Activated naive CD8-positive, alpha-beta T cell treated with anti-CD3 and anti-CD28 coated beads, Interleukin-2, amount 50 U/mL, for 16 hours (primary cell): Measurements from ENCODE around the gene STRC.
"Not testable (repeated sequence)": the region's sequence is repeated elsewhere in the genome, so short reads cannot be mapped to it uniquely, and the experiment has no call there.

Source experiments
- DNase-seq: peaks from one replicate; pipeline ENCODE4 v3.0.0-alpha.2; 2020; ENCODE audit warnings: low read depth, low spot score

Gene STRC

DNA sequence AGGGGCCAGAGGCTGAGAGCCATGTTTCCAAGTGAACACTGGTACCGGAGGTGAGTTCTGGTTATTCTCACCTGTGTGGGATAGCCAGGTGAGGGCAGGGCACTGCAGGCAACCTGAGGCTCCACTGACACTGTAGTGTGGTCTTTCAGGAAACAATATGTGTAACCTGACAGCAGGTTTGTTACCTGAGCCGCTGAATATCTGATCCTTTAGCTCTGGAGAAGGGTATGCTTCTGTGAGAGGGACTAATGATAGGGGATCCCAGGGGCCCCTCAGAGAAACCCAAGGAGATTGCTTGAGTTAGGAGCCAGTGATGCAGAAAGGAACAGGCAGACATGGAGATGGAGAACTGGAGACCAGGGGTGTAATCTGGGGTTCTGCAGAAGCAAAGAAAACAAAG, at the start of gene STRC:
TSS of gene STRC (minus strand) at position 101 of the 400 bp plus-strand sequence. CDS start at position 23, 78 bp downstream.
- DNase-seq, result not testable (repeated sequence)

DNA sequence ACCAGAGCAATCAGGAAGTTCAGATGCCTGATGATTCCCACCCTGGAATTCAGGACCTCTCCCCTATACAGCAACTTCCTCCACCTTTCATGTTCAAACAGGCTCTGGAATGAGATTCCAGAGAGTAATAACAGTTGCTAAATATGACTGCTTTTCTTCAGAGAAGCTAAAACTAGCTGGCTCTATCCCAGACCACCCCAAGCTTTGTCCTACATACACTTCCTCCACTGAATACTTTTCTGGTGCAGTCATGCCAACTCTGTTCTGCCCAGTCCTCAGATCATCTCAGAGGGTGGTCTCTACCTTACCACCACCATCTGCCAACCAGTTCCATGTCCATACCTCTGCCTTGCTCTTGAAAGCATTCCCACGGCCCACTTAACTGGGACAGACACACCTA, 47.6 kb upstream of the STRC start:
- not testable (repeated sequence) for DNase-seq

DNA sequence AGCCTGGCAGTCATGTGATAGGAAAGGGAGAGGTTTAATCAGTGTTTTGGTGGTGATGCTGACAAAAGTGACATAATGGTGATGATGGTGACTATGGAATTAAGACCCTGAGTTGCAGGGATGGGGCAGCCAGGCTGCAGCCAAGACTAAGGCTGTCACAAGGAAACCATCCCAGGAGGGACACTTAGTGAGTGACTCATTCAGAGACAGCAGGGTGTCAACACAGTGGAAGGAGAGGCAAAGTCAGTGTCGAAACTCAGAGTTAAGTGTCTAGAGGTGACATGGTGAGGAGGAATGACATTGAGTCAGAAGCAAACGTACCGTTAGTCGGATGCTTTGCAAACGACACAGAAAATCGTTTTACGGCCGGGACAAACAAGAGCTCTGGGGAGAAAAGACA, 44.7 kb upstream of the STRC start:
- not testable (repeated sequence) for DNase-seq

DNA sequence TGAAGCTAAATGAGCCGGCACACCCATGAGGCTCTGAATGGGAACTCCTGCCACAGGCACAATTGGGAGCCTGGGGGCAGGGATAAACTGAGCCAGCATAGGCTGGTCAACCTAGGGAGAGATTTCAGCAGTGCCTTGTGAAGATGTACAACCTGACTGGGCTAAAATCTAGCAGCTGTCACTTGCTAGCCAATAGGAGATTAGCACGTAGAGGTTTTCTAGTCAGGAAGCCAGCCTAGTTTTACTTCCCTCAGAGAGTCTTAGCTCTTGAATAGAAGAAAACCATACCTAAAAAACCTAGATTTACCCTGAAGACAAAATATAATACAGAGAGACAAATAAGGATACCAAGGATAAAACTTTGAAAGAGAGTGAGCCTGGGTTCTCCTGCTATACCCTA, 43.7 kb upstream of the STRC start:
- not testable (repeated sequence) for DNase-seq

DNA sequence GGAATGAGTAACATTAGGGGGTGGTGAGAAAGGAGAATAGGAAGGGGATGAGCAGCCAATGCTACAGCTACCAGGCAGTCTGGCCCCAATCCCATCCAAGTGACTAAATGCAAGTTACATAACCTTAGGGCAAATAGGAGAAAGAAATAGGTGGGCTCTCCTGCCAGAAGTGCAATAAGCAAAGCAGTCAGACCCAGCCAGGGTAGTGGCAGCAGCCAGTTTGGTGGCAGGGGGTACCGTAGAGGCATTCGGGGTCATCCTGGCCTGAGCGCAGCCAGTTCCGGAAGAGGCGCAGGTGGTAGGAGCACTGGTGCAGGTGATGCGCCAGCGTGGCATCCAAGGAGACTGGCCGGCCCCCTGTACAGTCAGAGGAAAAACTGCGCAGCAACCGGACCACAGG, 41.1 kb upstream of the STRC start:
- not testable (repeated sequence) for DNase-seq

DNA sequence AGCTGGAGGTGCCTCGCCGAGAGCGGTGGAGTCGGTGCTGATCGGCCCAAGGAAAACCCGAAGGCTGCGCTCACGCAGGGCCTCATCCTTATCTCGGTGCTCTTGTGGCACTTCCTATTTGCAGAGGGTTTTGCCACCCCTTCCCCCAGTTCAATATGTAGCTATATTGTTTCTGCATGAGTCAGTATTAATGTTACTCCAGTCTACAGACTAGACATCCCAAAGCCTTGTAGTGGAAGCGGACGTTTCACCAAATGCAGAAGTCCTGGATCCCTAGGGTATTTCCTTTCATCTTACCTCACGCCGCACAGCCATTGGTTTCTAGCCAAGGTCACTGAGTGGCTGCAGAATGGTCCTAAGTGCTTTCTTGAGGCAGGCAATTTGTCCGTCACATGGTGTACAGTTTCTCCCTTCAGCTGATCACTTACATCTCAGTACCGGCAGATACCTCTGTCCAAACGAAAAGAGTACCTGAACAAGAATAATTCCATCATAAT, 30.9 kb upstream of the STRC start:
- not testable (repeated sequence) for DNase-seq

DNA sequence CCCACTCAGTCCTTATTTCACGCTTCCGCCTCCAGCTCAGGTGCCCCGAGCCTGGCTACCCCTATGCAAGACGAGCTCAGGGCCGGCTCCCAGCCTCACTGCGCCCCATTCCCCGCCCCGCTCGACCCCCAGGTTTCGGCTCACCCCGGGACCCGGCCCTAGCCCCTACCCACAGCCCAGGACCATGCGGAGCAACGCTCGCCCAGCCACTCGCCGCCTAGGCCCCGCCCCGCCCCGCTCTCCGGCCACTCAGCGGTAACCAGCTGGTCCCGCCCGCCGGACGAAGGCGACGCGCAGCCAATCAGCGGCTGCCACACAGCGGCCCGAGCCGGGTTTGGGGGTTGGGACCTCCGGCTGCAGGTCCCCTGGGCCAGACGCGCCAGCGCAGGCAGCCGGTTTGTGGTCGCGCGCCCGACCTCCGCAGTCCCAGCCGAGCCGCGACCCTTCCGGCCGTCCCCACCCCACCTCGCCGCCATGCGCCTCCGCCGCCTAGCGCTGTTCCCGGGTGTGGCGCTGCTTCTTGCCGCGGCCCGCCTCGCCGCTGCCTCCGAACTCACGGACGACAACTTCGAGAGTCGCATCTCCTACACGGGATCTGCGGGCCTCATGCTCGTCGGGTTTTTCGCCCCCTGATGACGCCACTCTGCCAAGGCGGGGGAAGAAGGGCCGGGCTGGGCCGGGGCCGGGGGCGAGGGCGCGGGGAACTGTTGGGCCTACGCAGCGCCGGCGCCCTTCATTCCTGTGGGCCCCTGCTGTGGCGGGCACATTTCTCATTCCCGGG, 30.2 kb upstream of the STRC start, which contains the start of gene CATSPER2:
TSS of gene CATSPER2 (minus strand) at position 196 of the 781 bp plus-strand sequence. CDS start 783 bp downstream, outside the sequence.
- no peak for DNase-seq

DNA sequence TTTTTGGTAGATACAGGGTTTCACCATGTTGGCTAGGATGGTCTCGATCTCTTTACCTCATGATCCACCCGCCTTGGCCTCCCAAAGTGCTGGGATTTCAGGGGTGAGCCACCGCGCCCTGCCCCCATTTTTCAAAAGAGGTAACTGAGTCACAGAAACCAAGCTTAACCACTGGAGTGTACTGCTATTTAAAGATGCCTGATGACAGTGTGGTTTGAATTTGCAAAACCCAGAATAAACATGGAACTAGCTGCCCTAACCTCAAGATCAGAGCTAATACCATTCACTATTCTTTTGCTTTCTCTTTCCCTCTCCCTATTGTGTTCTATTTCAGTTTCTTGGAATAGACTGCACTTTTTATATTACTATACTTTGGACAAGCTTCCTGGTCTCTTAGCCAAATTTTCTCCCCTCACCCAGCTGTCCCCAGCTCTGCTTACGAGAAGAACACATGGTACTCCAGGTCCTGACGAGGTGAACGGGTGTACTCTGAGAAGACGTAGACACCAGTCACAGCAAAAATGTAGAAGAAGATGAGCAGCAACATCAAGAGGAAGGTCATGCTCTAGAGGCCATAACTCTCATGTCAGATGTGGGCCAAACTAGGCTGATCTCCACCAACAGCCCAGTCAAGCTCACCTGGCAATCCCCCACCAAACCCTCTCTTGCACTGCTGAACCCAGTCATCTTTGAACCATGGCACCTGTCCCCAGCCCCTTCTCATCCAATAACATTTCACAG, 20.0 kb upstream of the STRC start:
- DNase-seq, result not testable (repeated sequence)

DNA sequence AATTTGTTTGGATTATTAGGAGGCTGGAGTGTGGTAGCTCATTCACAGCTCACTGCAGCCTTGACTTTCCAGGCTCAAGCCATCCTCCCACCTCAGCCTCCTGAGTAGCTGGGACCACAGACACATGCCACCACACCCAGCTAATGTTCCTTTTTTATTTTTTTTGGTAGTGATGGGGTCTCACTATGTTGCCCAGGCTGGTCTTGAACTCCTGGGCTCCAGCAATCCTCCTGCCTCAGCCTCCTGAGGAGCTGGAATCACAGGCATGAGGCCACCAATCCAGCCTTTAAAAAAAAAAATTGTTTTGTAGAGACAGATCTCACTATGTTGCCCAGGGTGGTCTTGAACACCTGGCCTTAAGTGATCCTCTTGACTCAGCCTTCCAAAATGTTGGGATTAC, 8.3 kb upstream of the STRC start:
- DNase-seq, result not testable (repeated sequence)

DNA sequence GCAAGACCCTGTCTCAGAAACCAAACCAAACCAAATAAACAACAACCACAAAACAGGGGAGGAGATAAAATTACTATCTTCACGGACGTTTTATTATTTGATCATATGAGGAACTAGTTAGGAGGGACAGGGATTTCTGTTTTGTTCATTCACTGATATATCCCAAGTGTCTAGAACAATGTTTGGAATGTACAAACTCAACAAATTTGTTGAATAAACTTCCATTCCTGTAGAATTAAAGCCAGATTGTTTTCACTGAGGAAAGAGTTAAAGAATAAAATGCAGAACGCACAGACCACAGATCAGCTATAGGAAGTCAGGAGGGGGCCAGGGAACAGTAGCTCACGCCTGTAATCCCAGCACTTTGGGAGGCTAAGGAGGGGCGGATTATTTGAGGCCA, 6.5 kb upstream of the STRC start:
- no peak for DNase-seq

DNA sequence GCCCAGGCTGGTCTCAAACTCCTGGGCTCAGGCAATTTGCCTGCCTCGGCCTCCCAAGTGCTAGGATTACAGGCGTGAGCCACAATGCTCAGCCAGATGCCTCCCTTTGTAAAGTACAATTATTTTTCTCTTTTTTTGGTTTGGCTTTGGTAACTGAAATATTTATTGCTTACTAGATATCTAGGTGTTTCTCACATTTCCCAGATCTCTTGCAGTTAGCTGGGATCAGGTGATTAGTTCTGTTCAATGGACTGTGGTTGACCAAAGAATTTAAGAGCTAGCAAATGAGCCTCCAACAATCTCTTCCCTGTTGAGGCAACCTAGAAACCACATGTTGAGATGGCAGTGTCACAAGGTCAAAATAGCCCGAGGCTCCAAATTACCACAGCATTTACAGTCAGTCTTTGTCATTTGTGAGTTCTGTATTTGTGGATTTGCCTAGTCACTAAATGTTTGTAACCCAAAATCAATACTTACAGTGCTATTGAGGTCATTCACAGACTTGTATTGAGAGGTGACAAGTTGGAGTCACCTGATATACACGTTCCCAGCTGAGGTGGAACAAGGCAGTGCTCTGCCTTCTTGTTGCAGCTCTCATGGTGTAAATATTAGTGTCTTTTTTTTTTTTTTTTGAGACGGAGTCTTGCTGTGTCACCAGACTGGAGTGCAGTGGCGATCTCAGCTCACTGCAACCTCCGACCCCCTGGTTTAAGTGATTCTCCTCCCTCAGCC, 3.6 kb upstream of the STRC start:
- not testable (repeated sequence) for DNase-seq

DNA sequence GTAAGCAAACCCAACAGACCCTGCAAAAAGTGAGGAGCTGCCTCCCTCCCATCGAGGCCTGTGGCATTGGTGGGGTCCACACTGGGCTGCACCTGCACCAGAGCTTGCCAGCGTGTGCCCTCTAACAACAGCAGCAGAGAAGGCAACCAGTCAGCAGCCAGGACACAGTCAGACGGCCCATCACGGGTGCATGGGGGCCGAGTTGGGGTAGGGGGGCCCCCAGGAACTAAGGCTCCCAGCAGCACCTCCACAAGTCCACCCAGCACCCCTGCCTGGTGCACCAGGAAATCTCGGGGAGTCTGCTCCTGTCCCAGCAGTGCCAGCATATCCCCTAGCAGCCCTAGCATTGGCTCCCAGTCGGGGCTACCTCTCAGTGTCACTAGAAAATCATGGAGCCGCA, 850 bp downstream of the STRC start:
- DNase-seq, result not testable (repeated sequence)

DNA sequence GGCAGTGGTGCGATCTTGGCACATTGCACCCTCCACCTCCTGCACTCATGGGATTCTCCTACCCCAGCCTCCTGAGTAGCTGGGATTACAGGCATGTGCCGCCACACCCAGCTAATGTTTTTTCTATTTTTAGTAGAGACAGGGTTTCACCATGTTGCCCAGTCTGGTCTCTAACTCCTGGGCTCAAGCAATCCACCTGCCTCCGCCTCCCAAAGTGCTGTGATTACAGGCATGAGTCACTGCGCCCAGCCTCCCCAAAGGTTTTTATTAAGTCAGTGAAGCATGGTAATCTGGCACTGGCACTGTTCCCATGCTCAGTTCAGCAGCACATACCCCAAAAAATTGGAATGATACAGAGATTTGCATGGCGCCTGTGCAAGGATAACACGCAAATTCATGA, 16.4 kb downstream of the STRC start:
- DNase-seq, result not testable (repeated sequence)

DNA sequence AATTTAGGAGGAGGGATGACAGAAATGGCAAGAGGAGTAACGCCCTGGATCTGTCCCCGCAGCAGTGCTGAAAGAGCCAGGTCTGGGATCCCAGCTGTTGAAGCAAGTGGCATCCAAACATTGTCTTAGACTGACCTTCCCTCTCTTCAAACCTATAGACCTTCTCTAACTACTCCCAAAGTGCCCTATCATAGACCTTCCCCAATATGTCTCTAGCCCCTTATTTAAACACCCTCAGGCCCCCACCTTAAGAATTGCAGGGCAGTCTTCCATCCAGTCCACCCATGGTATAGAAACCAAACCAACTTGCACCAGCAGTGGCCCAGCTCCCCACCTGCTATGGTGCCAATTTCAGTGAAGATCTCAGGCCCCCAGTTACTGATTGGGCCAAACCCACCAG, 18.4 kb downstream of the STRC start:
- DNase-seq, result not testable (repeated sequence)

DNA sequence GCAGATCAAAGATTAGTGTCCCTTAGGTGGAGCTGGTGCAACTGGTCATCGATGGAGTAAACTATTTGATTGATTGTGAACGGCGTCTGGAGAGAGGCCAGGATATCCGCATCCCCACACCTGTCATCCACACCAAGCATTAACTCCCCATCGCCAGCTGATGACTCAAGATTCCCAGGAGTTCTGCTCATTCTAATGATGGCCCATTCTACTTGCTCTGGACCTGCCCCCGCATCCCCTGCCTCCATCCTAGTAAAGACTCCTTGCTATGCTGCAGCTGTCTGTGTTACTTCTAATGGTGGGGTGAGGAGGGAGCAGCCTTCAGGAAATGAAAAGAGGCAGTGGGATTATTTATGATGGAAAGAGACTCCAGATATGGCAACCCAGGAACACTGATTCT, 19.5 kb downstream of the STRC start:
- DNase-seq, result not testable (repeated sequence)

DNA sequence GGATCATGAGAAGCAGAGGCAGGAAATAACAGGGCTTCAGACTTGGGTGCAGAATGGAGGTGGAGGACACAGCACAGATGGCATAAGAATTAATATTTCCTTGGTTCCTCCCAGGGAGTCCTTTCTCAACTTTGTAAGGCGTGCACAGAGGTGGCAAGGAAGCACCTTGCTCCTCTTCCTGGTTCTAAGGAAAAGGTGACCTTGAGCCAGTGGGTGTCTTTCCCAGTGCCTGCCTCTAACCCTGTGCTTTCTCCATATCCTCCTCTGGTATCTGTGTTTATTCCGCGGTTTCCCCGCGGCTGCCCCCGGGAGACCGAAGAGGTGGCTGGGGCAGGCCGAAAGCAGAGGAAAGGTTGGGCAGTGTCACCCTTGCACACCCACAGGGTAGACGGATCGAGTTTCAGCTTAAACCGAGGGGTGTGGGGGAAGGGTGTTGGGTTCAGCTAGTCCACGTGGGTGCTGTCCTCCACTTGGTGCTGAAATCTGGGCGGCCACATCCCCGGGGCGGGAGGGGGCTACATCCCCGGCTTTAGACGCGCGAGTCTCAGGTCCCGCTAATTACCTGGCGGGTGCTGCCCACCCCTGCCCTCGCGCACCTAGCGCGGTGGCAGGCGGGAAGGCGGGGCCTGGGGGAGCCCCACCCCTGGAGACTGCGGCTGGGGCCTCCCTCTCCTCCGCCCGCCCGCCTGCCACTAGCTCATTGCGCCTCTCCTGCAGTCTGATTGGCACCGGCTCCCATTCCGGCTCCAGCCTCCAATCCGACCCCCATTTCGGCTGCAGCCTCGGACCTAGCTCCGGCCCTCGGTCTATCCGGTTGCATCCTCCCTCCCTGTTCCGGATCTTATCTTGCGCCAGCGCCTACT, 25.0 kb downstream of the STRC start, which contains the start of gene CKMT1B:
TSS of gene CKMT1B (plus strand) at position 700 of the 863 bp plus-strand sequence. CDS start 192 bp downstream, outside the sequence.
- not testable (repeated sequence) for DNase-seq

DNA sequence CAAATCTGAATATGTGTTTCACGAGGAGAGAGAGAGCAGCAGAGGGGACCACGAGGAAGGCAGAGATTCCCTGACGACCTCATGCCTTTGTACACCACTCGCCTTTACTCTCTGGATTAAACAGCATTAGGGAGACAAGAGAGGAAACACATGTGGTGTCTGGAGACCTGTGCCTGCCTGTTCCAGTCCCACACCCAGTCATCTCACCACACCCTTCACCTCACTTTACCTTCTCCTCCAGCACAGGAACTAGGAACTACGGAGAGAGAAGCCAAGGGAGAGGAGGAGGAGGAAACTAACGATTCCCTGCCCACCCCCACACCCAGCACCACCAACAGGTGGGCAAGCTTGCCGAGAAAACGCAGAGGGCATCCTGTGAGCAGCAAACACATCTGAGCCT, 25.8 kb downstream of the STRC start:
- not testable (repeated sequence) for DNase-seq

DNA sequence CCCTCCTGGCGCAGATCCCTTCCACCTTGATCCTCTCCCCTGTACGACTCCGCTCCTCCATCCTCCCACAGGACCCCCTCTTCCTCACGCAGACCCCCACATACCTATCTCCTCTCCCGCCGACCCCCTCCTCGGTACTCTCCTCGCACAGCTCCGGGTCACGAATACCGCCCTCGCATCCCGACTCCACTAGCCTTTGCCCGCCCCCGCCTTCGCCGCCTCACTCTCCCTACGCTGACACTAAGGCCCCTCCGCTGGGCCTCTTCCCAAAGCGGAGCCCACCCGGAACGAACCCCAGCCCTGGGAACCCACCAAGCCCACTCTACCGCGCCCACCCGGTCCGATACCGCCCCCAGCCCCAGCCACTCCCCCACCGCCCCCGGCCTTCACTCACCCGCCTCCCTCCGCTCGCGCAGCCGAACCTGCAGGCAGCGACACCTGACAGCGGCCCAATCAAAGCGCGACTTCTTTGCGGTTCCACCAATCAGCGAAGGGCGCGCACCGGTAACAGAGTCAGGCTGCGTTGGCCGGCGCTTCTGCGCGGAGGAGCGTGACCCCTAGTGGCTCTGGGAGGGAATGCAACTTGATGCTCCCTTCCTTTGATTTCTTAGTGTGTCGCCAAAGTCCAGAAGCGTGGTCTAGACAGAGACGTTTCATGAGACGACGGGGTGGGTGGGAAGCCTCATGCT, 28.7 kb downstream of the STRC start, which contains the start of gene PPIP5K1:
TSS of gene PPIP5K1 (minus strand) at position 431 of the 689 bp plus-strand sequence. CDS start 5,704 bp downstream, outside the sequence.
- DNase-seq, result not testable (repeated sequence)

DNA sequence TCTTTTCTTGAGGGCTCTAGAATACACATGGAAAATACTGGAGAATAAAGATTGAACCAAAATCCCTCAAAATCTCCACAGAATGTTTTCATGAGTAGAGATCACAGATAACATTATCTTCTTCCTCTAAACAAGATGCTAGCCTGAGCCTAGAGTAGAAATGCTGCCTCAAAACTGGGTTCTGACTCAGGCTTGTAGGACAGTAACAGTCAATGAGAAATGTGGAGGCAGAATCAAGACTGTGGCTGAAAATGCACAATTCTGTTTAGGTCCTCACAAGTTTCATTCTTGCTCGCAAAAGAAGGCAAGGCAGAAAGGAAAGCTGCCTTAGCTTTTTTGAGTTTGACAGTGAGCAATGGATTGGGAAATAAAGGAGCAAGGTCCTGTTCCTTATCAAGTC, 44.0 kb downstream of the STRC start:
- not testable (repeated sequence) for DNase-seq

DNA sequence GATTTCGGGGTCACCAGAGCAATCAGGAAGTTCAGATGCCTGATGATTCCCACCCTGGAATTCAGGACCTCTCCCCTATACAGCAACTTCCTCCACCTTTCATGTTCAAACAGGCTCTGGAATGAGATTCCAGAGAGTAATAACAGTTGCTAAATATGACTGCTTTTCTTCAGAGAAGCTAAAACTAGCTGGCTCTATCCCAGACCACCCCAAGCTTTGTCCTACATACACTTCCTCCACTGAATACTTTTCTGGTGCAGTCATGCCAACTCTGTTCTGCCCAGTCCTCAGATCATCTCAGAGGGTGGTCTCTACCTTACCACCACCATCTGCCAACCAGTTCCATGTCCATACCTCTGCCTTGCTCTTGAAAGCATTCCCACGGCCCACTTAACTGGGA, 52.0 kb downstream of the STRC start:
- not testable (repeated sequence) for DNase-seq
